ENCODE data around the gene GRK5.

- TF ChIP-seq CTCF (conservative IDR thresholded peaks at IDR 0.05; ENCODE audit: low read depth, low read length): no peak
- no peak for TF ChIP-seq EZH2phosphoT487 (IDR thresholded peaks at IDR 0.05; ENCODE audit: borderline replicate concordance, low read length)
- no peak for TF ChIP-seq EZH2 (IDR thresholded peaks at IDR 0.05; ENCODE audit: low read length, unreplicated experiment)
Observed at GRCh38 chr10:119349341-119349740, 142.0 kb downstream of the GRK5 start.
